OCI-LY3 (cell line): ENCODE results near the gene AGBL1.

Experiments
- H2AFZ ChIP-seq: fragments of 200-600, 300-600 bp; shearing (Covaris generic); 2 replicates; pipeline ENCODE4 v1.6.0; 2014; ENCODE audit warnings: antibody characterized with exemption, low read depth, low read length
- H3K27ac ChIP-seq: fragments of 200-600, 300-600 bp; sonication (generic); 2 replicates; pipeline ENCODE4 v1.5.1; 2014; ENCODE audit warnings: mild to moderate bottlenecking, low read length, moderate library complexity, mixed read lengths
- H3K27me3 ChIP-seq: fragments of 200-600, 300-600 bp; sonication (generic); 2 replicates; pipeline ENCODE4 v1.6.1; 2014; ENCODE audit warnings: low read depth, low read length, mixed read lengths
- H3K36me3 ChIP-seq: fragments of 200-600, 300-600 bp; sonication (generic); replicated peaks from 2 replicates; pipeline ENCODE3; 2014; ENCODE audit warnings: low read depth, low read length, mixed read lengths
- H3K4me1 ChIP-seq: fragments of 300-600, 200-600 bp; sonication (generic); 2 replicates; pipeline ENCODE4 v1.6.1; 2014; ENCODE audit warnings: low read length, mixed read lengths
- H3K4me2 ChIP-seq: fragments of 200-600, 300-600 bp; sonication (generic); 2 replicates; pipeline ENCODE4 v1.6.1; 2014; ENCODE audit warnings: low read length, mixed read lengths
- H3K4me3 ChIP-seq: fragments of 300-600, 200-600 bp; sonication (generic); 2 replicates; pipeline ENCODE4 v1.5.1; 2014; ENCODE audit warnings: antibody characterized with exemption, mild to moderate bottlenecking, low read length, moderate library complexity
- H3K79me2 ChIP-seq: fragments of 300-600, 200-600 bp; shearing (Covaris generic); 2 replicates; pipeline ENCODE4 v1.6.1; 2014; ENCODE audit warnings: mild to moderate bottlenecking, low read length, mixed read lengths
- H3K9ac ChIP-seq: fragments of 300-600, 200-600 bp; shearing (Covaris generic); 2 replicates; pipeline ENCODE4 v1.6.0; 2014; ENCODE audit warnings: mild to moderate bottlenecking, low read length, moderate library complexity
- H3K9me3 ChIP-seq: fragments of 200-600, 300-600 bp; shearing (Covaris generic); 2 replicates; pipeline ENCODE4 v1.6.1; 2014; ENCODE audit warnings: low read length, mixed read lengths; ENCODE audit not compliant: insufficient read depth
- H4K20me1 ChIP-seq: fragments of 200-600, 300-600 bp; sonication (generic); 2 replicates; pipeline ENCODE4 v1.6.1; 2016; ENCODE audit warnings: low read length, mixed read lengths; ENCODE audit not compliant: insufficient read depth
- EZH2phosphoT487 ChIP-seq: fragments of 200-600 bp; shearing (Covaris generic); IDR thresholded peaks from 2 replicates; pipeline ENCODE4 v1.6.1; 2018; ENCODE audit warnings: antibody characterized with exemption, mixed run types, low read depth
- TF ChIP-seq, protein P1 (sequence below): fragments of 200-600, 300-600 bp; sonication (generic); IDR thresholded peaks from 2 replicates; pipeline ENCODE4 v1.5.1; 2014; ENCODE audit warnings: antibody characterized with exemption, low read length, low read depth

Gene AGBL1

DNA sequence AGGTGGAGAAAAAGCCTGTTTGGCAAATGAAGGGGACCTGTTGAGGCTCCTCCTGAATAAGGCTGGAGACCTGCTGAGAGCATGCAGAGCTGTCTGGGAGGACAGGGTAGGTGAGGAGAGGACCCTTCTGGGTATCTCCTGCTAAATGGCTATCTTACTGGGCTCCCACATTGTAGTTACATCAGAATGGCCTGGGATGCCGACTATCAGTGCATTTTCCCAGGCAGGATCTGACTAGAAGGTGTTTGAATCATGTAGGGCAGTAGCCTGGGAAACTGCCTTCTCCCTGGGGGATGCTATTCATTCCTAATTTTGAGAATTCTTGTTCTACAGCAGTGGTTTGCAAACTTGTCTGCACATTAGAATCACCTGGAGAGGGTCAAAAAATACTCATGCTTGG lies 631 bp downstream of the AGBL1 start:
- Histone ChIP-seq H3K4me2 (no peak overlapping the region), H3K27ac (no peak overlapping the region), H3K79me2 (no peaks in the 10 kb centered on the region), H3K9ac (no peak overlapping the region), H3K9me3 (no peaks in the 10 kb centered on the region), H3K36me3 (no peaks in the 10 kb centered on the region), H3K4me1 (no peaks in the 10 kb centered on the region), H3K27me3 (peaks cover 44% of the 10 kb centered on the region), H3K4me3 (no peak overlapping the region), H2AFZ (no peak overlapping the region), H4K20me1 (no peaks in the 10 kb centered on the region)
- TF ChIP-seq EZH2phosphoT487, result no peak
- TF ChIP-seq, protein P1, sequence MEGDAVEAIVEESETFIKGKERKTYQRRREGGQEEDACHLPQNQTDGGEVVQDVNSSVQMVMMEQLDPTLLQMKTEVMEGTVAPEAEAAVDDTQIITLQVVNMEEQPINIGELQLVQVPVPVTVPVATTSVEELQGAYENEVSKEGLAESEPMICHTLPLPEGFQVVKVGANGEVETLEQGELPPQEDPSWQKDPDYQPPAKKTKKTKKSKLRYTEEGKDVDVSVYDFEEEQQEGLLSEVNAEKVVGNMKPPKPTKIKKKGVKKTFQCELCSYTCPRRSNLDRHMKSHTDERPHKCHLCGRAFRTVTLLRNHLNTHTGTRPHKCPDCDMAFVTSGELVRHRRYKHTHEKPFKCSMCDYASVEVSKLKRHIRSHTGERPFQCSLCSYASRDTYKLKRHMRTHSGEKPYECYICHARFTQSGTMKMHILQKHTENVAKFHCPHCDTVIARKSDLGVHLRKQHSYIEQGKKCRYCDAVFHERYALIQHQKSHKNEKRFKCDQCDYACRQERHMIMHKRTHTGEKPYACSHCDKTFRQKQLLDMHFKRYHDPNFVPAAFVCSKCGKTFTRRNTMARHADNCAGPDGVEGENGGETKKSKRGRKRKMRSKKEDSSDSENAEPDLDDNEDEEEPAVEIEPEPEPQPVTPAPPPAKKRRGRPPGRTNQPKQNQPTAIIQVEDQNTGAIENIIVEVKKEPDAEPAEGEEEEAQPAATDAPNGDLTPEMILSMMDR, result no peak

DNA sequence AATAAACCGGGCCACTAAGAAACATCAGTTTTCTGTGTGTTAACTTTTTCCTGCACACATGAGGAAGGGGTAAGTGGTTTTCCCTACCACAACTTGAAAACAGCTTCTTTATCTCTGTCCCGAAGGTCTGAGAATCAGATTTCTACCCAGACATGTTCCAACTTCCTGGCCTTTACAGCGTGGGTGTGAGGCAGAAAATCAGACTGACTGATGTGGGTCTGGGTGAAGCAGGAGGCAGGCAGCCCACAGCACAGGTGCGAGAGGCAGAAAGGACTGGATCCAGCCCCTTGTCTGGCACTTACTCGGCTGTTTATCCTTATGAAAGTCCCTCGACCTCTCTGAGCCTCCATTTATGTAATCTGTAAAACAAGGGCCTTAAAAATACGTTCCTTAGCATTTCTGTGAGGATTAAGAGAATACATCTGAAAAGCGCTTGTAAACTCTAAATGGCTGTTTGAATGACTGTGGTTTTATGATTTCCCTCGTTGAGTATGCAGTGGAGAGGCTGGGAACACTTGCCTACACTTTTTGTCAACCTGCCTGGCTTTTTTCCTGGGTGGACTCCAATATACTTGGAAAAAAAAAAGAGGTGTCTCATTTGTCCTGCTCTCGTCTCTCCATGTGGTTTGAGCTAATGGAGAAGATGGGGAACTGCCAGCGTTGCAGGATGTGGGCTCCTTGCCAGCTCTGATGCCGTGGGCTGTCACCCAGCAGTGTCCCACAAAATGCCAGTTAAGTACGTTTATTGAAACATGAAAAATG lies 3.1 kb downstream of the AGBL1 start:
- H3K36me3 ChIP-seq, result no peaks in the 10 kb centered on the region
- no peak overlapping the region for H3K4me3 ChIP-seq
- TF ChIP-seq, protein P1, result no peak
- no peak for TF ChIP-seq EZH2phosphoT487
- peaks cover 43% of the 10 kb centered on the region for H3K27me3 ChIP-seq
- H3K27ac ChIP-seq, result no peak overlapping the region
- no peak overlapping the region for H3K4me2 ChIP-seq
- H3K9ac ChIP-seq, result no peak overlapping the region
- no peaks in the 10 kb centered on the region for H4K20me1 ChIP-seq
- no peaks in the 10 kb centered on the region for H3K4me1 ChIP-seq
- no peaks in the 10 kb centered on the region for H3K9me3 ChIP-seq
- no peaks in the 10 kb centered on the region for H3K79me2 ChIP-seq
- no peak overlapping the region for H2AFZ ChIP-seq

DNA sequence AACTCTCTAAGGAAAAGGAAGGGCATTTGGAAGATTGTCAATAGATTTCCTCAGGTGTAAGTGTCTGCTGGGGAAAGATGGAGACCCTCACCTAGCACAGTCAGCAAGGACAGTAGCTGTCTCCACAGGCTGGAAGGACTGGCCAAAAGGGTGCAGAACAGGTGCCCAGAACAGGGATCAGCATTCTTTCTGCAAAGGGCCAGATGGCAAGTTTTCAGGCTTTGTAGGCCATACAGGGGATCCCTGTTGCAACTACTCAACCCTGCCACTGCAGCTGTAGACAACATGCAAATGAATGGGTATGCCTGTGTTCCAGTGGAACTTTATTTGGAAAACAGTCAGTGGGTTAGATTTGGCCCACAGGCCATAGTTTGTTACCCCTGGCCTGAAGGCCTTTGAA lies 8.1 kb downstream of the AGBL1 start:
- H3K4me2 ChIP-seq, result no peak overlapping the region
- no peaks in the 10 kb centered on the region for H3K36me3 ChIP-seq
- H3K79me2 ChIP-seq, result no peaks in the 10 kb centered on the region
- no peak overlapping the region for H3K4me3 ChIP-seq
- H3K27ac ChIP-seq, result no peak overlapping the region
- H3K9ac ChIP-seq, result no peak overlapping the region
- no peaks in the 10 kb centered on the region for H4K20me1 ChIP-seq
- H3K4me1 ChIP-seq, result no peaks in the 10 kb centered on the region
- TF ChIP-seq EZH2phosphoT487, result no peak
- TF ChIP-seq, protein P1, result no peak
- peaks cover 35% of the 10 kb centered on the region for H3K27me3 ChIP-seq
- H3K9me3 ChIP-seq, result no peaks in the 10 kb centered on the region
- no peak overlapping the region for H2AFZ ChIP-seq

DNA sequence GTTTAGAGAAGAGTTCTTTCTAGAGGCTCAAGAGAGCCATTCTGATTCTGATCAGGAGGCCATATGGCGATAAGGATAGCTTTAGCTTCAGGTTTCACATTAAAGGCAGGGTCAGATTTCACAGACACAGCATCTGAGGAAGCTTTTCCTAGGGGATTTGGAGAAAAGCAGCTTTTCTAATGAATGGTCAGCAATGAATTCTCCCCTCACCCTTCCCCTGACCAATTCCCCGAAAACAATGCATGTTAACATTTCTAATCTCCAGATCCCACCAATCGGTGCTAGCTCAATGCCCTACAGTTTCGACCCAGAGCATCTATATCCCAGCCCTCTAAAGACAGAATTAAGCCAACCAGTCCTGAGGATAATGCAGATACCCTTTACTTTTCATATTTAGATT lies 9.8 kb downstream of the AGBL1 start:
- TF ChIP-seq, protein P1, result no peak
- no peak for TF ChIP-seq EZH2phosphoT487
- Histone ChIP-seq H3K9me3 (no peaks in the 10 kb centered on the region), H3K4me1 (no peaks in the 10 kb centered on the region), H3K27ac (no peak overlapping the region), H3K79me2 (no peaks in the 10 kb centered on the region), H2AFZ (no peak overlapping the region), H3K36me3 (no peaks in the 10 kb centered on the region), H3K9ac (no peak overlapping the region), H3K4me3 (no peak overlapping the region), H3K4me2 (no peak overlapping the region), H4K20me1 (no peaks in the 10 kb centered on the region), H3K27me3 (peaks cover 31% of the 10 kb centered on the region)
